Skeletal muscle cell (primary cell): ENCODE data around the gene FGF14.
A peak's percentile ranks its signal among the peaks of the same experiment; 100 is the strongest.
"Not testable (repeated sequence)": the region's sequence is repeated elsewhere in the genome, so short reads cannot be mapped to it uniquely, and the experiment has no call there.

Source experiments
- DNase-seq: peaks from one replicate; pipeline ENCODE4 v3.0.0-alpha.2; 2010; ENCODE audit warnings: low read depth
- H3K4me3 ChIP-seq: 2 replicates; pipeline ENCODE4 v1.5.1; 2011; ENCODE audit warnings: low read depth, mild to moderate bottlenecking, control low read depth, low read length, moderate library complexity

Gene FGF14

GRCh38 chr13:101866889-101867581, 534.8 kb downstream of the FGF14 start:
- no peak for DNase-seq

GRCh38 chr13:101858860-101859259, 543.0 kb downstream of the FGF14 start:
- H3K4me3 ChIP-seq = no peak overlapping the region
- no peak for DNase-seq

More at GRCh38 chr13:101866889-101867581, 534.8 kb downstream of the FGF14 start:
- H3K4me3 ChIP-seq = no peak overlapping the region

- H3K4me3 ChIP-seq = no peak overlapping the region
- DNase-seq = no peak
Measured at GRCh38 chr13:101846701-101847100, 555.1 kb downstream of the FGF14 start.

- H3K4me3 ChIP-seq = no peak overlapping the region
- DNase-seq = no peak
Measured at GRCh38 chr13:101846249-101846648, 555.6 kb downstream of the FGF14 start.

GRCh38 chr13:101845245-101846020, 556.4 kb downstream of the FGF14 start:
- no peak for DNase-seq
- H3K4me3 ChIP-seq = no peak overlapping the region

- no peak for DNase-seq
- H3K4me3 ChIP-seq = no peak overlapping the region
Measured at GRCh38 chr13:101841698-101842097, 560.1 kb downstream of the FGF14 start.

- no peak overlapping the region for H3K4me3 ChIP-seq
- peak; percentile 19 for DNase-seq
Measured at GRCh38 chr13:101838323-101838722, 563.5 kb downstream of the FGF14 start.

- not testable (repeated sequence) for H3K4me3 ChIP-seq
Measured at GRCh38 chr13:101837778-101838177, 564.1 kb downstream of the FGF14 start.

GRCh38 chr13:101837288-101837687, 564.6 kb downstream of the FGF14 start:
- DNase-seq = no peak
- no peak overlapping the region for H3K4me3 ChIP-seq

More at GRCh38 chr13:101837778-101838177, 564.1 kb downstream of the FGF14 start:
- DNase-seq = not testable (repeated sequence)

GRCh38 chr13:101835920-101836319, 565.9 kb downstream of the FGF14 start:
- DNase-seq = no peak

GRCh38 chr13:101833671-101834070, 568.2 kb downstream of the FGF14 start:
- DNase-seq = no peak
- no peak overlapping the region for H3K4me3 ChIP-seq

More at GRCh38 chr13:101835920-101836319, 565.9 kb downstream of the FGF14 start:
- no peak overlapping the region for H3K4me3 ChIP-seq

GRCh38 chr13:101830035-101830434, 571.8 kb downstream of the FGF14 start:
- H3K4me3 ChIP-seq = no peak overlapping the region

GRCh38 chr13:101829484-101829883, 572.4 kb downstream of the FGF14 start:
- H3K4me3 ChIP-seq = no peak overlapping the region
- no peak for DNase-seq

More at GRCh38 chr13:101830035-101830434, 571.8 kb downstream of the FGF14 start:
- DNase-seq = no peak

- H3K4me3 ChIP-seq = no peak overlapping the region
- no peak for DNase-seq
Measured at GRCh38 chr13:101828119-101828518, 573.7 kb downstream of the FGF14 start.

GRCh38 chr13:101817898-101818297, 584.0 kb downstream of the FGF14 start:
- no peak for DNase-seq
- H3K4me3 ChIP-seq = no peak overlapping the region

GRCh38 chr13:101811881-101812280, 590.0 kb downstream of the FGF14 start:
- no peak overlapping the region for H3K4me3 ChIP-seq
- DNase-seq = no peak

GRCh38 chr13:101811284-101811839, 590.5 kb downstream of the FGF14 start:
- DNase-seq = no peak
- no peak overlapping the region for H3K4me3 ChIP-seq

GRCh38 chr13:101799196-101799595, 602.7 kb downstream of the FGF14 start:
- no peak for DNase-seq
- no peak overlapping the region for H3K4me3 ChIP-seq

GRCh38 chr13:101798437-101798836, 603.4 kb downstream of the FGF14 start:
- no peak overlapping the region for H3K4me3 ChIP-seq
- no peak for DNase-seq

- H3K4me3 ChIP-seq = no peak overlapping the region
- DNase-seq = no peak
Measured at GRCh38 chr13:101795460-101795859, 606.4 kb downstream of the FGF14 start.
